NCI-H345 treated with DMSO at 0.1 percent for 48 hours (cell line): Measurements from ENCODE around the gene SOBP.

Source experiments
- DNase-seq: peaks from one replicate; lab custom pipeline; 2025; ENCODE audit not compliant: unreplicated experiment; lab: John Stamatoyannopoulos, UW

The SOBP gene

GRCh38 chr6:107677399-107677798 is 187.5 kb downstream of the SOBP start:
- DNase-seq: no peak

GRCh38 chr6:107679457-107679856 is 189.5 kb downstream of the SOBP start:
- no peak for DNase-seq

- DNase-seq: no peak
Measured at GRCh38 chr6:107682721-107683120, 192.8 kb downstream of the SOBP start.

GRCh38 chr6:107683183-107683582 is 193.3 kb downstream of the SOBP start:
- DNase-seq: no peak

GRCh38 chr6:107684996-107685395 is 195.1 kb downstream of the SOBP start:
- DNase-seq: no peak

GRCh38 chr6:107689190-107689589 is 199.3 kb downstream of the SOBP start:
- peak; percentile 74 for DNase-seq

GRCh38 chr6:107689951-107690642 is 200.2 kb downstream of the SOBP start:
- DNase-seq: no peak

GRCh38 chr6:107690643-107691061 is 200.7 kb downstream of the SOBP start:
- no peak for DNase-seq

- DNase-seq: peak; percentile 8
Measured at GRCh38 chr6:107691062-107691751, 201.3 kb downstream of the SOBP start.

- no peak for DNase-seq
Measured at GRCh38 chr6:107692351-107692750, 202.4 kb downstream of the SOBP start.

GRCh38 chr6:107695061-107695720 is 205.3 kb downstream of the SOBP start:
- DNase-seq: no peak

GRCh38 chr6:107697682-107698081 is 207.8 kb downstream of the SOBP start:
- DNase-seq: no peak

GRCh38 chr6:107698146-107698545 is 208.2 kb downstream of the SOBP start:
- DNase-seq: no peak

GRCh38 chr6:107699254-107699653 is 209.3 kb downstream of the SOBP start:
- DNase-seq: no peak

GRCh38 chr6:107699697-107700325 is 209.9 kb downstream of the SOBP start:
- no peak for DNase-seq

GRCh38 chr6:107703606-107704005 is 213.7 kb downstream of the SOBP start:
- DNase-seq: no peak

GRCh38 chr6:107704347-107705013 is 214.6 kb downstream of the SOBP start:
- no peak for DNase-seq

- DNase-seq: no peak
Measured at GRCh38 chr6:107706516-107707115, 216.7 kb downstream of the SOBP start.

- no peak for DNase-seq
Measured at GRCh38 chr6:107707346-107708275, 217.7 kb downstream of the SOBP start.

- no peak for DNase-seq
Measured at GRCh38 chr6:107708435-107708834, 218.5 kb downstream of the SOBP start.
